SIG-M5 treated with dmso at 0.1 percent for 504 hours (cell line): ENCODE data around the gene HLA-DPB1.
"Not testable (repeated sequence)": the region's sequence is repeated elsewhere in the genome, so short reads cannot be mapped to it uniquely, and the experiment has no call there.

Experiments used
- DNase-seq: peaks from one replicate; lab custom pipeline; 2025; ENCODE audit not compliant: unreplicated experiment; lab: John Stamatoyannopoulos, UW

Gene HLA-DPB1

GRCh38 chr6:33101121-33101737 is 25.4 kb downstream of the HLA-DPB1 start:
- DNase-seq: not testable (repeated sequence)

- no peak for DNase-seq
These were observed 28.0 kb downstream of the HLA-DPB1 start for GRCh38 chr6:33103776-33104175.

- DNase-seq: no peak
These were observed 29.1 kb downstream of the HLA-DPB1 start for GRCh38 chr6:33104887-33105286.

GRCh38 chr6:33105386-33105785 is 29.6 kb downstream of the HLA-DPB1 start:
- DNase-seq: no peak

GRCh38 chr6:33105916-33106871 is 30.4 kb downstream of the HLA-DPB1 start:
- DNase-seq: no peak

- DNase-seq: no peak
These were observed 31.9 kb downstream of the HLA-DPB1 start for GRCh38 chr6:33107641-33108040.

GRCh38 chr6:33108307-33108706 is 32.5 kb downstream of the HLA-DPB1 start:
- no peak for DNase-seq

GRCh38 chr6:33112148-33112547 is 36.4 kb downstream of the HLA-DPB1 start:
- DNase-seq: peak; percentile 79

- no peak for DNase-seq
These were observed 38.0 kb downstream of the HLA-DPB1 start for GRCh38 chr6:33113755-33114154.

- peak; percentile 89 for DNase-seq
These were observed 38.6 kb downstream of the HLA-DPB1 start for GRCh38 chr6:33114406-33114805.

GRCh38 chr6:33116417-33116816 is 40.6 kb downstream of the HLA-DPB1 start:
- no peak for DNase-seq

GRCh38 chr6:33116841-33117711 is 41.3 kb downstream of the HLA-DPB1 start:
- DNase-seq: no peak

GRCh38 chr6:33117811-33118277 is 42.1 kb downstream of the HLA-DPB1 start:
- no peak for DNase-seq

- DNase-seq: peak; percentile 57
These were observed 42.8 kb downstream of the HLA-DPB1 start for GRCh38 chr6:33118525-33119123.

- DNase-seq: no peak
These were observed 44.2 kb downstream of the HLA-DPB1 start for GRCh38 chr6:33120001-33120400.

GRCh38 chr6:33123181-33123580 is 47.4 kb downstream of the HLA-DPB1 start:
- no peak for DNase-seq

- no peak for DNase-seq
These were observed 48.1 kb downstream of the HLA-DPB1 start for GRCh38 chr6:33123732-33124524.

GRCh38 chr6:33124525-33124901 is 48.7 kb downstream of the HLA-DPB1 start:
- no peak for DNase-seq

- no peak for DNase-seq
These were observed 49.2 kb downstream of the HLA-DPB1 start for GRCh38 chr6:33124947-33125346.

- no peak for DNase-seq
These were observed 50.4 kb downstream of the HLA-DPB1 start for GRCh38 chr6:33126101-33126714.
